Naive thymus-derived CD4-positive, alpha-beta T cell (primary cell): Measurements from ENCODE around the gene WAC. TPM values are rescaled to one million over a fixed set of nuclear protein-coding genes. Genes with fewer than 3 reads are reported as not detected.
A peak's percentile ranks its signal among the peaks of the same experiment; 100 is the strongest.
"Not testable (repeated sequence)": the region's sequence is repeated elsewhere in the genome, so short reads cannot be mapped to it uniquely, and the experiment has no call there.

Source experiments
- ATAC-seq: fragments of 150-1000 bp; cut with Tn5 transposase; 2 replicates; pipeline ENCODE4 v1.10.0; 2021; ENCODE audit warnings: mild to moderate bottlenecking, moderate library complexity
- CTCF ChIA-PET: fragments of 350-600 bp; sonication (Branson Sonifier 250); formaldehyde crosslinking; loops from one replicate; lab custom pipeline; 2021; ENCODE audit warnings: antibody characterized with exemption; lab: Charles Lee
- POLR2A ChIA-PET: fragments of 350-600 bp; sonication (Branson Sonifier 250); formaldehyde crosslinking; loops from one replicate; lab custom pipeline; 2021; ENCODE audit warnings: antibody characterized with exemption, inconsistent platforms; lab: Charles Lee
- DNase-seq, 9 donors: peaks; one replicate each; pipeline versions ENCODE4 v3.0.0 to v3.0.0-alpha.2; 2020 to 2022; ENCODE audit warnings: mixed read lengths in 1 of 9
- H3K27ac ChIP-seq: one replicate; pipeline ENCODE4 v1.7.0; 2013; ENCODE audit warnings: mild to moderate bottlenecking, low read depth, low read length, moderate library complexity
- H3K27me3 ChIP-seq, 2 donors: one replicate each; pipeline ENCODE4 v1.7.0; 2013; ENCODE audit warnings: low read length in 2 of 2, mild to moderate bottlenecking in 2 of 2, moderate library complexity in 2 of 2; ENCODE audit not compliant: control insufficient read depth in 2 of 2, insufficient read depth in 2 of 2
- H3K36me3 ChIP-seq, 3 experiments: 1 replicate in 2 of 3; 2 replicates in 1 of 3; pipeline ENCODE4 v1.7.0; 2013; ENCODE audit warnings: low read length in 3 of 3, mild to moderate bottlenecking in 3 of 3, moderate library complexity in 1 of 3; ENCODE audit not compliant: insufficient read depth in 3 of 3, control insufficient read depth in 2 of 3
- H3K4me1 ChIP-seq, 2 donors: one replicate each; pipeline ENCODE4 v1.7.0; 2013; ENCODE audit warnings: low read length in 2 of 2, mild to moderate bottlenecking in 2 of 2, moderate library complexity in 1 of 2; ENCODE audit not compliant: control insufficient read depth in 2 of 2, insufficient read depth in 2 of 2
- H3K4me3 ChIP-seq: 2 replicates; pipeline ENCODE4 v1.7.0; 2013; ENCODE audit warnings: mild to moderate bottlenecking, low read length
- H3K9me3 ChIP-seq, 3 experiments: 1 replicate in 2 of 3; 2 replicates in 1 of 3; pipeline ENCODE4 v1.7.0; 2013; ENCODE audit warnings: low read length in 3 of 3; ENCODE audit not compliant: control insufficient read depth in 2 of 3
- H3K27ac Mint-ChIP-seq, 9 donors: one replicate each; pipeline ENCODE4 v1.8.0; 2020 to 2022; ENCODE audit warnings: mixed read lengths in 9 of 9, mild to moderate bottlenecking in 8 of 9, moderate library complexity in 5 of 9, inconsistent platforms in 2 of 9
- H3K27me3 Mint-ChIP-seq, 5 donors: one replicate each; pipeline ENCODE4 v1.8.0; 2021 to 2022; ENCODE audit warnings: mixed read lengths in 5 of 5, mild to moderate bottlenecking in 1 of 5
- H3K36me3 Mint-ChIP-seq, 5 donors: one replicate each; pipeline ENCODE4 v1.8.0; 2020 to 2022; ENCODE audit warnings: mixed read lengths in 5 of 5, mild to moderate bottlenecking in 3 of 5, inconsistent platforms in 1 of 5
- H3K4me1 Mint-ChIP-seq, 7 donors: one replicate each; pipeline ENCODE4 v1.8.0; 2020 to 2022; ENCODE audit warnings: mixed read lengths in 7 of 7, mild to moderate bottlenecking in 3 of 7, inconsistent platforms in 1 of 7
- H3K4me3 Mint-ChIP-seq, 10 donors: one replicate each; pipeline ENCODE4 v1.8.0; 2020 to 2022; ENCODE audit warnings: mild to moderate bottlenecking in 10 of 10, mixed read lengths in 10 of 10, moderate library complexity in 6 of 10, inconsistent platforms in 2 of 10
- H3K9me3 Mint-ChIP-seq, 11 donors: one replicate each; pipeline ENCODE4 v1.8.0; 2020 to 2022; ENCODE audit warnings: mixed read lengths in 11 of 11, mild to moderate bottlenecking in 4 of 11, inconsistent platforms in 1 of 11, moderate library complexity in 1 of 11
- intact Hi-C, 2 donors: fragments of 100-400 bp; cut with micrococcal nuclease; formaldehyde crosslinking; loops; one replicate each; pipeline ENCODE4 v1.15.1; 2023
- polyA plus RNA-seq, 2 donors: library from polyadenylated mRNA; unstranded; fragments of 300-500 nt; fragmentation: Illumina TruSeq; gene quantifications; one replicate each; pipeline ENCODE4 v1.2.3, GENCODE V29; 2021
- total RNA-seq, 6 experiments: library from RNA in 5 of 6; stranded (reverse) in 5 of 6; gene quantifications; 1 replicate in 5 of 6; 2 replicates in 1 of 6; pipeline ENCODE4 v1.2.3 and lab custom pipeline; 2021 to 2026

WAC gene
- 100 to 1,000 TPM; 143 to 184 (median 179) TPM for total RNA-seq
- 100 to 1,000 TPM in 1 of 2 donors, 10 to 100 TPM in 1; 86.0 to 115 TPM for polyA plus RNA-seq
- total RNA-seq (lab: John Stamatoyannopoulos, UW): 262 reads per million, percentile 95 among the genes with 10 or more reads in this experiment

- Mint-ChIP-seq H3K4me3 (peak within 1 kb of the TSS; percentile 97 to 99 (median 99)), H3K36me3 (peaks cover 5 to 51% (median 36%) of the 10 kb centered on the region in 5 donors), H3K27ac (peak within 1 kb of the TSS; percentile 99 to 100 (median 100)), H3K27me3 (peaks cover 0 to 2% (median 0%) of the 10 kb centered on the region in 5 donors), H3K9me3 (peaks cover 0 to 10% (median 0%) of the 10 kb centered on the region in 11 donors), H3K4me1 (peaks cover 43 to 78% (median 71%) of the 10 kb centered on the region in 7 donors)
- Histone ChIP-seq H3K27ac (peak within 1 kb of the TSS; percentile 98), H3K27me3 (no peaks in the 10 kb centered on the region), H3K9me3 (no peaks in the 10 kb centered on the region), H3K36me3 (peaks cover 8 to 27% (median 21%) of the 10 kb centered on the region in 3 experiments), H3K4me1 (peaks cover 25 to 34% of the 10 kb centered on the region in 2 donors), H3K4me3 (peak within 1 kb of the TSS; percentile 94)
- intact Hi-C loops: loop anchor here (1.0 to 5.0 kb wide), 26 partner anchors 9 to 1672 kb away; partner anchors contain the start of genes ABI1 (in 2 of the 2), BAMBI (in 2 of the 2), MPP7 (in 2 of the 2) and RAB18 (in 2 of the 2)
- CTCF ChIA-PET: interaction anchor here (0.7 kb wide), 1 partner anchor 13 kb away, joined by 3 read pairs; no protein-coding TSS in a partner anchor
- DNase-seq (peak; percentile 93 to 99 (median 97)), ATAC-seq (peak; percentile 89)
- POLR2A ChIA-PET: interaction anchor here (0.6 to 1.8 kb wide), 16 partner anchors 9 to 1298 kb away, joined by 3 to 8 read pairs (median 4); partner anchors contain the start of genes MPP7 and RAB18
These were observed at the start of gene WAC for GRCh38 chr10:28532337-28533185. TSS of gene WAC (plus strand) at chr10:28533118. CDS start at chr10:28533580, 462 bp downstream.

GRCh38 chr10:28489206-28489605 is 43.7 kb upstream of the WAC start:
- Mint-ChIP-seq H3K27ac (no peak overlapping the region), H3K36me3 (peaks cover 0 to 5% (median 0%) of the 10 kb centered on the region in 5 donors)

GRCh38 chr10:28490256-28490865 is 42.6 kb upstream of the WAC start:
- H3K9me3 ChIP-seq, H3K4me3 ChIP-seq, H3K36me3 Mint-ChIP-seq, H3K27ac Mint-ChIP-seq, CTCF ChIA-PET, DNase-seq, ATAC-seq, H3K27me3 ChIP-seq, H3K4me3 Mint-ChIP-seq, POLR2A ChIA-PET, H3K9me3 Mint-ChIP-seq, H3K27ac ChIP-seq, H3K36me3 ChIP-seq, H3K4me1 ChIP-seq: not testable (repeated sequence)
- H3K27me3 Mint-ChIP-seq: peaks cover 6 to 14% (median 10%) of the 10 kb centered on the region in 5 donors
- H3K4me1 Mint-ChIP-seq: peaks cover 0 to 14% (median 10%) of the 10 kb centered on the region in 7 donors
- intact Hi-C loops: loop anchor here in 1 of 2 donors (2.0 kb wide), 1 partner anchor 26 kb away; no protein-coding TSS in a partner anchor

More at GRCh38 chr10:28489206-28489605, 43.7 kb upstream of the WAC start:
- intact Hi-C loops: no loop called here
- Mint-ChIP-seq H3K4me1 (peaks cover 0 to 13% (median 9%) of the 10 kb centered on the region in 7 donors), H3K27me3 (peaks cover 6 to 18% (median 9%) of the 10 kb centered on the region in 5 donors), H3K9me3 (peaks cover 0 to 3% (median 0%) of the 10 kb centered on the region in 11 donors), H3K4me3 (no peak overlapping the region)
- no peak overlapping the region for H3K4me3 ChIP-seq
- H3K27ac ChIP-seq: no peak overlapping the region
- H3K9me3 ChIP-seq: no peaks in the 10 kb centered on the region
- DNase-seq (no peak), ATAC-seq (no peak)
- POLR2A ChIA-PET: no interaction called here
- CTCF ChIA-PET: no interaction called here
- no peaks in the 10 kb centered on the region for H3K27me3 ChIP-seq
- no peaks in the 10 kb centered on the region for H3K4me1 ChIP-seq
- no peaks in the 10 kb centered on the region for H3K36me3 ChIP-seq

- CTCF ChIA-PET: no interaction called here
- no peak overlapping the region for H3K27ac ChIP-seq
- POLR2A ChIA-PET: no interaction called here
These were observed 40.6 kb upstream of the WAC start for GRCh38 chr10:28492116-28492920.

GRCh38 chr10:28494420-28494819 is 38.5 kb upstream of the WAC start:
- ATAC-seq (no peak), DNase-seq (no peak)
- H3K27me3 Mint-ChIP-seq: peaks cover 4 to 17% (median 10%) of the 10 kb centered on the region in 5 donors
- Histone ChIP-seq H3K27ac (no peak overlapping the region), H3K4me3 (no peak overlapping the region), H3K36me3 (no peaks in the 10 kb centered on the region), H3K4me1 (no peaks in the 10 kb centered on the region), H3K27me3 (no peaks in the 10 kb centered on the region), H3K9me3 (no peaks in the 10 kb centered on the region)
- H3K27ac Mint-ChIP-seq: no peak overlapping the region
- ChIA-PET POLR2A (no interaction called here), CTCF (interaction anchor here (0.6 kb wide), 1 partner anchor 68 kb away, joined by 4 read pairs; no protein-coding TSS in a partner anchor)
- H3K4me3 Mint-ChIP-seq: no peak overlapping the region
- no peaks in the 10 kb centered on the region for H3K36me3 Mint-ChIP-seq
- H3K4me1 Mint-ChIP-seq: peaks cover 0 to 13% (median 0%) of the 10 kb centered on the region in 7 donors
- intact Hi-C loops: no loop called here
- H3K9me3 Mint-ChIP-seq: peaks cover 0 to 3% (median 0%) of the 10 kb centered on the region in 11 donors

More at GRCh38 chr10:28492116-28492920, 40.6 kb upstream of the WAC start:
- Histone ChIP-seq H3K27me3 (no peaks in the 10 kb centered on the region), H3K4me1 (no peaks in the 10 kb centered on the region), H3K9me3 (no peaks in the 10 kb centered on the region), H3K36me3 (no peaks in the 10 kb centered on the region), H3K4me3 (no peak overlapping the region)
- no peak for DNase-seq
- Mint-ChIP-seq H3K27me3 (peaks cover 6 to 15% (median 10%) of the 10 kb centered on the region in 5 donors), H3K27ac (no peak overlapping the region), H3K4me1 (peaks cover 0 to 12% (median 5%) of the 10 kb centered on the region in 7 donors), H3K36me3 (peaks cover 0 to 5% (median 0%) of the 10 kb centered on the region in 5 donors), H3K9me3 (peaks cover 0 to 3% (median 0%) of the 10 kb centered on the region in 11 donors), H3K4me3 (no peak overlapping the region)
- intact Hi-C loops: no loop called here
- ATAC-seq: peak; percentile 54
